Measurements from ENCODE around the gene RIPK3. TPM values are rescaled to one million over a fixed set of nuclear protein-coding genes. Genes with fewer than 3 reads are reported as not detected.

Gene RIPK3
- not detected in 2 replicates for total RNA-seq

DNA sequence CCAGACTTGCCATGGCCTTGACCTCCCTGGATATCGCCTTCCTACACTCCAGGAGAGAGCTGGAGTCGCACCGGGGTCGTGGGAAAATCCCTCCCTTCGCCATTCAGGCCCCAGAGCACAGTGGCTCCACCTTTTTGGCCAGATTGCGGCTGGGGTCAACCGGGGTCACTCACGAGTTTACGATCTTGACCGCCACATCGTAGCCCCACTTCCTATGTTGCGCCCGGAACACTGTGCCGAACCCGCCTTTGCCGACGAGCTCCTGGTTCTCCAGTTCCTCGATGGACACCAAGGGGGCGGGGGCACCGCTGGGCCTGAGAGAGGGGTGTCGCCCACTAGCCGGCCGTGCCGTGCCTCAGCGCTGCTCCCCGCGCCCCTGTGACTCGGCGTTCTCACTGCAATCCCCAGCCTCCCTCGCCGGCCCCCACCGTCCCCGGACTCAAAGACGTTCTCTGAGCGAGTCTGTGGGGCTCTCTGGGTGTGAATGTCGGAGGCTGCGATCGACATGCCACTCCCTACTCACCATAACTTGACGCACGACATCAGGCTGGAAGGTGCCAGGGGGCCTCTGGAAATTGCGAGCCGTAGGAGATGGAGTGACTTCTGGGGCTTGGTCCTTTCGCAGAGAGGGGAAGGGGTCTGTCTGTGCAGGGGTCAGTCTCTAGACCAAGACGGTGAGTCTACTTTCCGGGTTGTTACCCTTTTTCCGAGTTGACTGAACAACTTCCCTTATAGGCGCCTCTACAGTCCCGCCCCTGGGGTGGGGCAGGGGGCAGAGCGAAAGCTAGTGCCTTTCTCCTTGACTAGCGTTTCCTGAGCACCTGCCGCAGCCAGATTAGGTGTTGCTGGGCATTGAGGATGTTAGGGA lies at the start of gene RIPK3:
Gene RIPK3, minus strand, starts transcription at position 708 of the 868 bp plus-strand sequence. Its CDS starts 165 bp downstream, at position 543.

DNA sequence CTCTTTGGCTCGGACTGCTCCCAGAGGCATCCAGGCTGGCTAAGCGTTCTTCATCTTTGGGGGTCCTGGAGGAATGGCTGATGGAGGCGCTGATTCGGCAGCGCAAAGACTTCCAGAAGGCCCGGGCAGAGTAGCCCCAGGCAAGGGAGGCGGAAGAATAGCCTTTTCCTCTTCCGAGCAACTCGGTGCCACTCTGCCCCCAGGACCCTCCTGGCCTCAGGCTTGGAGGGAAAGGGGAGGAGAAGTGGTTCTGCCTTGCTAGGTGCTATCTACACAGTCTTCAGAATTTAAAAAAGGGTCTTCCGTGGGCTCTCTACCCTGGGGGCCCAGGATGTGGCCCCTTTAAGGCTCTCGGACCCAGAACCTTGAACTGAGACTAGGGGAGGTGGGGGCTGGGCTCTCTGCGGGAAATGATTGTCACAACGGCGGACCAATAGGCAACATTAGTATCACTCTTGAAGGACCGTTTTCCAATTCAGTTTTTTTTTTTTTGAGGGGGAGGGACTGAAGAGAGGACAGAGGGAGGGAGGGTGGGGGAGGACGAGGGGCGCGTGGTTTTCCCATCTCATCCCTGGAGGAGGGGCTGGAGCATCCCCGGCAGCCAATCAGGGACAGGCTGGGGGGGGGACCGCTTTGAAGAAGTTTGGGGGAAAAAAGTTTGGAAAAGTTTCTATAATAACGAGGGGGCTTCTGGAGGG lies 27.9 kb upstream of the RIPK3 start, which contains the start of gene NFATC4:
Gene NFATC4, plus strand, starts transcription at position 671 of the 698 bp plus-strand sequence. CDS start 157 bp downstream, outside the sequence.

DNA sequence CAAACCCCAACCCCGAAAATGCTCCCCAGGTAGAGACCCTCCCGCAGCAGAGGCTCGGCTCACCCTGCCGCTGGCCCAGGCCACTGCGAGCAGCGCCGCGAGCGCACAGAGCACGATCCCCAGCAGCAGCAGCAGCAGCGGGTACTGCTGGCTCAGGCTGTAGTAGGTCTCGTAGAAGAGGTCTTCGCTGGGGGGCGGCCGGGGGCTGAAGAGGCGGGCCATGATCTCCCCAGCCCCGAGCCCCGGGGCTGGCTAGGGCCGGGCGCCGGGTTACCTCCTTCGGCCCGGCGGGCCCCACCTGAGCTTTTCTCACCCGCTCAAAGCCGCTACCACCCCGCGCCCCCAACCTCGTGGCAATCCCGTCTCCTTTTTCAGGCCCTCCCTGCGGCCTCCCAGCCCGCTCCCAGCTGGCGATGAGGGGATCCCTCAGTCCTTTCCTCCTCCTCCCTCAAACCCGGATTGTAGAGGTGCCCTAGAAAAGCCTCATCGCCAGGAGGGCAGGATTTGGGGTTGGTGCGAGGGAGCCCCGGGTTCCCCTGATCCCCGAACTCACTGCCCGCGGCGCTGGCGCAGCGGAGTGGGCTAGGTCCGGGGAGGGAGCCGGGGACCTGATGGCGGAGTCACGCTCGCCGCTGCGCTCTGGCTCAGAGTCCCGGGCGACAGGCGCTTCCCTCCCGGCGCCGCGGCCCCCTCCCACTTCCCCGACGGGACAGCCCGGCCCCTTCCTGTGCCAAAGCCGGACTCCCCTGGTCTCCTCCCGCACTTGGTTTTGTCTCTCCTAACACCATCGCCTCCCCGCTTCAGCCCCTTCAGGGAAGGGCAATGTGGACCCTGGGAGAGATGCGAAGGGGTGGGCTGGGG lies 5.1 kb downstream of the RIPK3 start, which contains the start of gene ADCY4:
Gene ADCY4, minus strand, starts transcription at position 641 of the 861 bp plus-strand sequence. Its CDS starts 419 bp downstream, at position 222.

DNA sequence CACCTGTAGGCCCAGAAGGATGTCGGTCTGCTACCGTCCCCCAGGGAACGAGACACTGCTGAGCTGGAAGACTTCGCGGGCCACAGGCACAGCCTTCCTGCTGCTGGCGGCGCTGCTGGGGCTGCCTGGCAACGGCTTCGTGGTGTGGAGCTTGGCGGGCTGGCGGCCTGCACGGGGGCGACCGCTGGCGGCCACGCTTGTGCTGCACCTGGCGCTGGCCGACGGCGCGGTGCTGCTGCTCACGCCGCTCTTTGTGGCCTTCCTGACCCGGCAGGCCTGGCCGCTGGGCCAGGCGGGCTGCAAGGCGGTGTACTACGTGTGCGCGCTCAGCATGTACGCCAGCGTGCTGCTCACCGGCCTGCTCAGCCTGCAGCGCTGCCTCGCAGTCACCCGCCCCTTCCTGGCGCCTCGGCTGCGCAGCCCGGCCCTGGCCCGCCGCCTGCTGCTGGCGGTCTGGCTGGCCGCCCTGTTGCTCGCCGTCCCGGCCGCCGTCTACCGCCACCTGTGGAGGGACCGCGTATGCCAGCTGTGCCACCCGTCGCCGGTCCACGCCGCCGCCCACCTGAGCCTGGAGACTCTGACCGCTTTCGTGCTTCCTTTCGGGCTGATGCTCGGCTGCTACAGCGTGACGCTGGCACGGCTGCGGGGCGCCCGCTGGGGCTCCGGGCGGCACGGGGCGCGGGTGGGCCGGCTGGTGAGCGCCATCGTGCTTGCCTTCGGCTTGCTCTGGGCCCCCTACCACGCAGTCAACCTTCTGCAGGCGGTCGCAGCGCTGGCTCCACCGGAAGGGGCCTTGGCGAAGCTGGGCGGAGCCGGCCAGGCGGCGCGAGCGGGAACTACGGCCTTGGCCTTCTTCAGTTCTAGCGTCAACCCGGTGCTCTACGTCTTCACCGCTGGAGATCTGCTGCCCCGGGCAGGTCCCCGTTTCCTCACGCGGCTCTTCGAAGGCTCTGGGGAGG lies 28.9 kb downstream of the RIPK3 start, which contains the start of gene LTB4R:
Gene LTB4R, plus strand, starts transcription at position 857 of the 959 bp plus-strand sequence. CDS start 4,150 bp downstream, outside the sequence.

DNA sequence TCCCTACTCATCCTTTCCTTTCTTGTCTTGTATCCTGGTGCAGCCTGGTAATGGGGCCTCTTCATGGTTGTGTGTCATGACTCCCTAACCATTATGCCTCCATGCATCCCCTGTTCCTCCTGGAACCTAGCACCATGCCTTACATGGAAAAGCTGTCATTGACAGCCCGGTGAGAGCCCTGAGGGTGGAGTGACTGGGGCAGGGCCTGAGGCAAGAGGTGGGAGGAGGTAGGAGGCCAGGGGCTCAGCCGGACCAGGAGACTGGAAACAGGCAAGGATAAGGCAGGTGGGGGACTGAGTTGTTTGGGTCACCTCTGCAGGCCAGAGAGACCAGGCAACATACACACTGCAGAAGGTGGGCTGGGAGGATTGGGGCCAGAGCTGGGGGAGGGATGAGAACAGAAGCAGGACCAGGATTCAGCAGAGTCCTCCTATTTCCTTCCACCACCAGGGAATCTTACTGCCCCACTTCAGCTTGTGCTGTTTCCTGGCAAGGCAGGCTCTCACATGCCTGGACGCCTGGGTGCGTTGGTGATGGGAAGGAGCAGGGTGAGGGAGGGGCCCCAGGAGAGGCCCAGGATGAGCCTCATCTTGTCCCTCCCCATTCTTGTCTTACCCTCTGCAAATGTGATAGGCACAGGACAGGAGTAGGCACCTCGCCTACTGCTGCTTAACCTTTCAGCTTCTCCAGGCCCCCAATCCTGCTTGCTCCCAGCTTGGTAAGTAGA lies 30.1 kb downstream of the RIPK3 start, which contains the start of gene LTB4R2:
Gene LTB4R2, plus strand, starts transcription at position 603 of the 727 bp plus-strand sequence. CDS start 525 bp downstream, outside the sequence.

DNA sequence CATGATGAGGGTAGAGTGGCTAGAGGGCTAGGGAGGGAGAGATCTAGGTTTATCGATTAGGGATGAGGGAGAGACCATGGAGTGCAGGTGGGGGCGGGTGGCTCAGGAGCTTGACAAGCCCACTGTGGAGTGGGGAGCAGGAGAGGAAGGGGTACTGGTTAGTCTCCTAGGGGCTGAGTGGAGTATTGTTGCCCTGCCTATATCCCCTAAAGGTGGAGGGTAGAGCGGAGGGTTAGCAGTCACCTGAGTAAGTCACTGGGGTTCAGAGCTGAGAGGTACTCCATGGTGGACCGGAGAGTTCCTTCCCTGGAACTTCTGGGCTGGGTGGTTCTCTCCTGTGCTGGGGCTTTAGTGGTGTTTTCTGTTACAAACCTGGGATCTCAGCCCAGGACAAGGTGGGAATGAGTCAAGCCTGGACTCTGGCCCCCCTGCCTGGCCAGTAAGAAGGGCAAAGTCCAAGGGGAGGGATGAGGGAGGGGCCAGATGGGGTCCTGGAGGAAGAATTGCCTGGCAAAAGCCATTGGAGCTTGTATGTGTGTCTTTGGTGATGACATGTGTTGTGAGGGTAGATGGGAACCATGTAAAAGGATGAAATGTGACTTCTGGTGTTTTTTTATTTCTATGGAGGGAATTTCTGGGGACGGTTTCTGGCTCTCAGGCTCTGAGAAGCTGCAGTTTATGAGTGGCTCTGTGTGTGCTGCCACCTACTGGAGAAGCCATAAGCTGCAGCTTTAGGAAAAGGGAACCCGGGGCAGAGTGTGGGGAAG lies 32.0 kb downstream of the RIPK3 start, which contains the start of gene CIDEB:
Gene CIDEB, minus strand, starts transcription at position 403 of the 767 bp plus-strand sequence. Its CDS starts 119 bp downstream, at position 284.

DNA sequence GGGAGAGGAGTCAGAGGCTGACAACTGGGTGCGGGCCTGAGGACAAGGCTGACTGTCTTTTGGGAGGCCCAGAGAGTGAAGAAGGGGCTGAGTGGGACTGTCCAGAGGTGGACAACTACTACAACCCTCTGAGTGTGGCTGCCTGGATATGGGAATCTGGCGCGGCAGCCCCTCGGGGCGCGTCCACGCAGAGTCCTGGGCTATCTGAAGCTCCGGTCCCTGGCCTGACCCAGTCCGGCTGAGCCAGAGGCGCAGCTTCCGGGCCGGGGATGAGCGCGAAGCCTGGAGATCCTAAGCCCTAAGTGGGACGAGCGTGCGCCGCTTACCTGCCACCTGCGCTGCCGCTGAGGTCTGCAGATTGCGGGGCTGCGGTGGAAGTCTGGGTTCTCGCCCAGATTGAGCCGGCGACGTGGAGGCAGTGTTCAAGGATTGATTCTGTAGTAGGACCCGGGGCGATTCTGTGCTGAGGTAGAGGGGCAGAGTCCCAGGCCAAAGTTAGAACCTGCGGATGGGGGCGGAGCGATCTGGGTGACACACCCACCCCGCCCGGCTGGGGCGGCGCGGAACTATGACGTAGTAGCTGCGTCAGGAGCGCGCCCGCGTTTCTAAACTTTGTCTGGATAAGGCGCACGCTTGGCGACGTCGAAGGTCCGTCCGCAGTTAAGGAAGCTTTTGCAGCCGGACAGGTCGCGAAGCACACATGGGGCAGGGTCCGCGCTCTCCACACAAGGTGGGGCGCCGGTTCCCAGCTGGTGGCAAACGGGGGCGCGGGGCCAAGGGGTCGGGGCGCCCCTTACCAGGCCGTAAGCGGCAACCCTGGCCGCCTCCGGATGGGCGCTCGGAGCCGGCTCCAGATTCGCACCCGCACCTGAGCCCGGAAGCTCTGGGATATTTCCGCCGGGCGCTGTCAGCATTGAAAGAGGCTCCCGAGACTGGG lies 40.3 kb downstream of the RIPK3 start, which contains the start of the genes DHRS1 and NOP9:
Gene DHRS1, minus strand, starts transcription at position 526 of the 937 bp plus-strand sequence. CDS start 674 bp downstream, outside the sequence.
Gene NOP9, plus strand, starts transcription at position 596 of the 937 bp plus-strand sequence. Its CDS starts 105 bp downstream, at position 701.

Small RNA genes lying within 50 kb of the gene (small RNA-seq; reads per million reads assigned to genes)
- not detected for gene RF00026 (ENCODE audit: low replicate concordance)

Other genes starting within 250 kb of the RIPK3 start
- gene PCK2, start 245.7 kb downstream of the RIPK3 start, total RNA-seq, result 10.3 and 48.8 TPM in 2 replicates
- 42.9 and 54.3 TPM in 2 replicates for gene DCAF11, start 225.2 kb downstream of the RIPK3 start, total RNA-seq
- 0.72 and 1.3 TPM in 2 replicates for gene NRL, start 225.0 kb downstream of the RIPK3 start, total RNA-seq
- gene FITM1, start 209.3 kb downstream of the RIPK3 start, total RNA-seq, result 0.44 TPM in 1 of 2 replicates, not detected in the other
- gene PSME1, start 203.8 kb downstream of the RIPK3 start, total RNA-seq, result 51.5 and 134 TPM in 2 replicates
- gene EMC9, start 198.4 kb downstream of the RIPK3 start, total RNA-seq, result 14.3 and 14.9 TPM in 2 replicates
- gene PSME2, start 193.4 kb downstream of the RIPK3 start, total RNA-seq, result 71.8 and 89.9 TPM in 2 replicates
- gene RNF31, start 192.5 kb downstream of the RIPK3 start, total RNA-seq, result 57.8 and 65.3 TPM in 2 replicates
- gene IRF9, start 178.7 kb downstream of the RIPK3 start, total RNA-seq, result 58.9 and 78.3 TPM in 2 replicates
- gene REC8, start 167.9 kb downstream of the RIPK3 start, total RNA-seq, result 4.6 and 5.2 TPM in 2 replicates
- gene IPO4, start 151.2 kb downstream of the RIPK3 start, total RNA-seq, result 45.1 and 87.8 TPM in 2 replicates
- 89.9 and 103 TPM in 2 replicates for gene TM9SF1, start 144.6 kb downstream of the RIPK3 start, total RNA-seq
- 0.14 and 0.22 TPM in 2 replicates for gene TSSK4, start 134.3 kb downstream of the RIPK3 start, total RNA-seq
- gene CHMP4A, start 126.5 kb downstream of the RIPK3 start, total RNA-seq, result 21.9 and 50.8 TPM in 2 replicates
- 9.9 and 11.6 TPM in 2 replicates for gene MDP1, start 123.9 kb downstream of the RIPK3 start, total RNA-seq
- gene NEDD8, start 107.6 kb downstream of the RIPK3 start, total RNA-seq, result 86.8 and 89.3 TPM in 2 replicates
- gene GMPR2, start 107.1 kb downstream of the RIPK3 start, total RNA-seq, result 78.6 and 87.8 TPM in 2 replicates
- gene TINF2, start 97.4 kb downstream of the RIPK3 start, total RNA-seq, result 46.6 and 73.7 TPM in 2 replicates
- gene TGM1, start 76.8 kb downstream of the RIPK3 start, total RNA-seq, result 1.5 and 3.4 TPM in 2 replicates
- 37.9 and 45.2 TPM in 2 replicates for gene RABGGTA, start 68.4 kb downstream of the RIPK3 start, total RNA-seq
- 12.7 and 23.0 TPM in 2 replicates for gene DHRS1, start 40.2 kb downstream of the RIPK3 start, total RNA-seq
- gene NOP9, start 40.1 kb downstream of the RIPK3 start, total RNA-seq, result 15.5 and 39.7 TPM in 2 replicates
- gene CIDEB, start 32.0 kb downstream of the RIPK3 start, total RNA-seq, result 0.22 and 1.0 TPM in 2 replicates
- gene LTB4R2, start 29.9 kb downstream of the RIPK3 start, total RNA-seq, result 5.6 and 7.7 TPM in 2 replicates
- 0.88 and 1.0 TPM in 2 replicates for gene LTB4R, start 28.5 kb downstream of the RIPK3 start, total RNA-seq
- gene ADCY4, start 4.9 kb downstream of the RIPK3 start, total RNA-seq, result 0.66 and 3.1 TPM in 2 replicates
- 35.7 and 57.7 TPM in 2 replicates for gene NFATC4, start 28.2 kb upstream of the RIPK3 start, total RNA-seq
- gene NYNRIN, start 59.0 kb upstream of the RIPK3 start, total RNA-seq, result 1.6 and 4.2 TPM in 2 replicates
- 1.3 and 5.0 TPM in 2 replicates for gene CBLN3, start 89.7 kb upstream of the RIPK3 start, total RNA-seq
- 68.7 and 71.7 TPM in 2 replicates for gene KHNYN, start 90.0 kb upstream of the RIPK3 start, total RNA-seq
- 14.5 and 19.7 TPM in 2 replicates for gene SDR39U1, start 102.8 kb upstream of the RIPK3 start, total RNA-seq
- not detected in 2 replicates for gene CMA1, start 168.3 kb upstream of the RIPK3 start, total RNA-seq
- not detected in 2 replicates for gene CTSG, start 236.3 kb upstream of the RIPK3 start, total RNA-seq

All from placental pericyte (primary cell).